Breast epithelium (tissue), 4 donors: ENCODE measurements around the gene GPR161. TPM values are rescaled to one million over a fixed set of nuclear protein-coding genes. Genes with fewer than 3 reads are reported as not detected.

ENCODE experiments used
- DNase-seq, 2 donors: peaks; one replicate each; pipeline ENCODE4 v3.0.0-alpha.2; 2019; ENCODE audit warnings: low spot score in 2 of 2
- H3K27ac ChIP-seq, 2 donors: fragments of 200-600 bp; sonication (generic) in 1 of 2; one replicate each; pipeline ENCODE4 v1.5.1; 2016 to 2019; ENCODE audit warnings: mild to moderate bottlenecking in 1 of 2
- H3K27me3 ChIP-seq, 2 donors: fragments of 200-600 bp; sonication (generic) in 1 of 2; one replicate each; pipeline versions ENCODE4 v1.5.1 to v1.6.0; 2017 to 2019; ENCODE audit warnings: control low read depth in 1 of 2, mild to moderate bottlenecking in 1 of 2
- H3K36me3 ChIP-seq: fragments of 200-600 bp; one replicate; pipeline ENCODE4 v1.5.1; 2019
- H3K4me1 ChIP-seq, 2 donors: fragments of 200-600 bp; sonication (generic); one replicate each; pipeline ENCODE4 v1.5.1; 2016 to 2019; ENCODE audit warnings: control low read depth in 1 of 2
- H3K4me3 ChIP-seq, 3 donors: fragments of 200-600 bp; sonication (generic); 1 replicate in 2 of 3; 2 replicates in 1 of 3; pipeline ENCODE4 v1.5.1; 2016 to 2019; ENCODE audit warnings: mild to moderate bottlenecking in 3 of 3, moderate library complexity in 2 of 3
- H3K9me3 ChIP-seq, 2 donors: fragments of 200-600 bp; sonication (generic) in 1 of 2; one replicate each; pipeline ENCODE4 v1.5.1; 2016 to 2019; ENCODE audit warnings: control low read depth in 1 of 2
- POLR2A ChIP-seq: fragments of 450-650 bp; IDR thresholded peaks from one replicate; pipeline ENCODE4 v1.6.1; 2016; ENCODE audit warnings: antibody characterized with exemption, mild to moderate bottlenecking, moderate library complexity
- POLR2AphosphoS5 ChIP-seq, 3 donors: sonication (generic); formaldehyde crosslinking; IDR thresholded peaks; one replicate each; pipeline ENCODE4 v1.6.1; 2017; ENCODE audit warnings: antibody characterized with exemption in 3 of 3
- intact Hi-C: fragments of 100-400 bp; cut with DNase I; formaldehyde crosslinking; loops from one replicate; pipeline ENCODE4 v1.15.1; 2023; ENCODE audit warnings: low total_unique reads
- total RNA-seq, 3 donors: library from RNA; depleted of rRNA; stranded (reverse); fragments of >200 nt; gene quantifications; one replicate each; pipeline ENCODE4 v1.1.0, GENCODE V29; 2016
- TF ChIP-seq, protein P1 (sequence below), 3 donors: fragments of 450-650 bp; IDR thresholded peaks; one replicate each; pipeline ENCODE4 v1.5.1; 2016 to 2017; ENCODE audit warnings: antibody characterized with exemption in 3 of 3, mild to moderate bottlenecking in 3 of 3, moderate library complexity in 3 of 3

Gene GPR161
- total RNA-seq, 3 donors from 2014 or later: 2.8 to 5.6 (median 4.5) TPM

DNA sequence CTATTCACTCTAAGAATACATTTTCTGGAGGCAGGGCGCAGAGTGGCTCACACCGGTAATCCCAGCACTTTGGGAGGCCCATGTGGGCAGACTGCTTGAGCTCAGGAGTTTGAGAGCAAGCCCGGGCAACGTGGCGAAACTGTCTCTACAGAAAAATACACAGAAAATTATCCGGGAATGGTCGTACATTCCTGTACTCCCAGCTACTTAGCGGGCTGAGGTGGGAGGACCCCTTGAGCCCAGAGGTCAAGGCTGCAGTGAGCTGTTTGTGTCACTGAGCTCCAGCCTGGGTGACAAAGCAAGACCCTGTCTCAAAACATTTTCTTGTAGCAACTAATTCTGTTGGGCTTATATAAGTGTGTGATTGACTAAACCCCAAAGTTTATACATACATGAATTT is 30.5 kb downstream of the GPR161 start:
- no peaks in the 10 kb centered on the region for H3K36me3 ChIP-seq
- no peaks in the 10 kb centered on the region for H3K9me3 ChIP-seq
- no peaks in the 10 kb centered on the region for H3K27me3 ChIP-seq
- no peaks in the 10 kb centered on the region for H3K4me1 ChIP-seq
- intact Hi-C loops: no loop called here
- no peak overlapping the region for H3K27ac ChIP-seq
- no peak for DNase-seq
- no peak for TF ChIP-seq POLR2A
- TF ChIP-seq, protein P1, sequence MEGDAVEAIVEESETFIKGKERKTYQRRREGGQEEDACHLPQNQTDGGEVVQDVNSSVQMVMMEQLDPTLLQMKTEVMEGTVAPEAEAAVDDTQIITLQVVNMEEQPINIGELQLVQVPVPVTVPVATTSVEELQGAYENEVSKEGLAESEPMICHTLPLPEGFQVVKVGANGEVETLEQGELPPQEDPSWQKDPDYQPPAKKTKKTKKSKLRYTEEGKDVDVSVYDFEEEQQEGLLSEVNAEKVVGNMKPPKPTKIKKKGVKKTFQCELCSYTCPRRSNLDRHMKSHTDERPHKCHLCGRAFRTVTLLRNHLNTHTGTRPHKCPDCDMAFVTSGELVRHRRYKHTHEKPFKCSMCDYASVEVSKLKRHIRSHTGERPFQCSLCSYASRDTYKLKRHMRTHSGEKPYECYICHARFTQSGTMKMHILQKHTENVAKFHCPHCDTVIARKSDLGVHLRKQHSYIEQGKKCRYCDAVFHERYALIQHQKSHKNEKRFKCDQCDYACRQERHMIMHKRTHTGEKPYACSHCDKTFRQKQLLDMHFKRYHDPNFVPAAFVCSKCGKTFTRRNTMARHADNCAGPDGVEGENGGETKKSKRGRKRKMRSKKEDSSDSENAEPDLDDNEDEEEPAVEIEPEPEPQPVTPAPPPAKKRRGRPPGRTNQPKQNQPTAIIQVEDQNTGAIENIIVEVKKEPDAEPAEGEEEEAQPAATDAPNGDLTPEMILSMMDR (IDR thresholded peaks at IDR 0.05): no peak
- no peak for TF ChIP-seq POLR2AphosphoS5 (IDR thresholded peaks at IDR 0.05)
- no peak overlapping the region for H3K4me3 ChIP-seq

DNA sequence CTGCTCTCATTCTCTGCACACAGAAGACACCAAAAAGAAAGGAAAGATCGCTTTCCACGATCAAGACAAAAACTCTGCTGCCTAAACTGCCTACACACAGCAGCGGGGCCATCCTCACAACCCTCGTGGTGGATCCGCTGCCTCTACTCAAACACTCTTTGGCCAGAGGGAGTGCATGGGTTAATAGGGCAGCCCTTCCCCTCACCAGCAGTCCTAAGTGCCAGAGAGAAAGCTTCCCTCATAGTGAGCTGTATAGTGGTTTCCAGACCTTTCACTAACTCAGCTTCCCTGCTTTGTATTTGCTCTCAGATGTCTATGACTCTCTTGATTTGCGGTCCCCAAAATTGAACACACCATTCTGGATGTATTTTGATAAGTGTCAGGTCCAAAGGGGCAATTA is 30.9 kb downstream of the GPR161 start:
- no peak for TF ChIP-seq POLR2AphosphoS5 (IDR thresholded peaks at IDR 0.05)
- TF ChIP-seq, protein P1 (IDR thresholded peaks at IDR 0.05): no peak
- TF ChIP-seq POLR2A: no peak
- intact Hi-C loops: no loop called here
- Histone ChIP-seq H3K36me3 (no peaks in the 10 kb centered on the region), H3K4me3 (no peak overlapping the region), H3K27ac (no peak overlapping the region), H3K4me1 (no peaks in the 10 kb centered on the region), H3K9me3 (no peaks in the 10 kb centered on the region), H3K27me3 (no peaks in the 10 kb centered on the region)
- DNase-seq: no peak

DNA sequence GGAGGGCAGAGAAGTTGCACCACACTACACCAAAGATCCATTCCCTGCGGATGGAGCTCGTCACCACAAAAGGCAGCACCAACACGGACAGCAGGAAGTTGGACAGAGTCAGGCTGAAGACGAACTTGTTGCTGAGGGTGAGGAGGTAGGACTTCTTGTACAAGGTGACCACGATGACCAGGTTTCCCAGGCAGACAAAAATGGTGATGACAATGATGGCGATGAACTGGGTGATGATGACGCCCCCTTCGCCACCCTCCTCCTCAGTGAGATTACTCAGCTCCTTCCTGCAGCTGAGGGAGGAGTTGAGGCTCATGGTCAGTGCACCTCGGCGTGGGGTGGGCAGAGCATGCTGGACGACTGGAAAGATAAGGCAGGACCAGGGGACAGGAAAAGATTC is 32.2 kb downstream of the GPR161 start:
- Histone ChIP-seq H3K4me3 (no peak overlapping the region), H3K27ac (no peak overlapping the region)

DNA sequence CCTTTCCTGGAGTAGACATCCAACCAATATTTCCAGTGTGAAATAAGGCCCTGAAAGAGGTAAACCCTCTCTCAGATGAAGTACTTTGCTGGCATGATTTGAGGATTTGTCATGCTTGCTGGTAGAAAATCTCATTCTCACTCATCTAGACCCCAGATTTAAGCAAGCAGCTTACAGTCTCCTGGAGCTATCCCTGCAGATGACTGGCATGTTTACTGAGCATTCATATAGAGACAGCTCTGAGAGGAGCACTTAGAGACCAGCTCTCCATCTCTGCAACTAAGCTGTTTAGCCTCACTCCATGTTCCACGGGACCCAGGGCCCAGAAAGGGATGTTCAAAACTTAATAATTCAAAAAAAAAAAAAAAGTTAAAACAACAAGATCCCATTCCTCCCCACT is 34.2 kb downstream of the GPR161 start:
- intact Hi-C loops: no loop called here
- no peaks in the 10 kb centered on the region for H3K36me3 ChIP-seq
- no peak overlapping the region for H3K27ac ChIP-seq
- H3K4me3 ChIP-seq: no peak overlapping the region
- H3K4me1 ChIP-seq: no peaks in the 10 kb centered on the region
- H3K9me3 ChIP-seq: no peaks in the 10 kb centered on the region
- DNase-seq: no peak
- TF ChIP-seq POLR2A (no peak), POLR2AphosphoS5 (IDR thresholded peaks at IDR 0.05) (no peak)
- TF ChIP-seq, protein P1 (IDR thresholded peaks at IDR 0.05): no peak
- H3K27me3 ChIP-seq: no peaks in the 10 kb centered on the region

More for the DNA sequence above, 32.2 kb downstream of the GPR161 start:
- no peaks in the 10 kb centered on the region for H3K4me1 ChIP-seq
- TF ChIP-seq POLR2AphosphoS5 (IDR thresholded peaks at IDR 0.05) (no peak), POLR2A (no peak)
- TF ChIP-seq, protein P1 (IDR thresholded peaks at IDR 0.05): no peak
- intact Hi-C loops: no loop called here
- H3K27me3 ChIP-seq: no peaks in the 10 kb centered on the region
- DNase-seq: no peak
- no peaks in the 10 kb centered on the region for H3K9me3 ChIP-seq
- no peaks in the 10 kb centered on the region for H3K36me3 ChIP-seq

DNA sequence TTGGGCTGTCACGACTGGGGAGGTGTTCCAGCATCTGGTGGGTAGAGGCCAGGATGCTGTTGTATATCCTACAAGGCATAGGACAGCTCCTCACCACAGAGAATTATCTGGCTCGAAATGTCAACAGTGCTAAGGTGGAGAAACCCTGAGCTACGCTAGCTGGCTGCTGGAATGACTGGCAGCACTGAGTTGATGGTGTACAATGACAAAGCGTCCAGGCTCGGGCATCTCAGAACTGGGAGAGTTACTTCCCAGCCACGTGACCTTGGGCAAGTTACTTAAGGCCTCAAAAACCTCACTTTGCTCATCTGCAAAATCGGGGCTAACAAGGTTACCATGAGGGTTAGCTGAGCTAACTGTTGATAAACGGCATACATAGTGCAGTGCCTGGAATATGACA is 35.4 kb downstream of the GPR161 start:
- H3K4me3 ChIP-seq: no peak overlapping the region
- no peaks in the 10 kb centered on the region for H3K36me3 ChIP-seq
- intact Hi-C loops: no loop called here
- TF ChIP-seq POLR2AphosphoS5 (IDR thresholded peaks at IDR 0.05): no peak
- no peak overlapping the region for H3K27ac ChIP-seq
- H3K9me3 ChIP-seq: no peaks in the 10 kb centered on the region
- H3K4me1 ChIP-seq: no peaks in the 10 kb centered on the region
- DNase-seq: no peak
- no peaks in the 10 kb centered on the region for H3K27me3 ChIP-seq
